ENCODE results near the gene COL4A1.

The COL4A1 gene

DNA sequence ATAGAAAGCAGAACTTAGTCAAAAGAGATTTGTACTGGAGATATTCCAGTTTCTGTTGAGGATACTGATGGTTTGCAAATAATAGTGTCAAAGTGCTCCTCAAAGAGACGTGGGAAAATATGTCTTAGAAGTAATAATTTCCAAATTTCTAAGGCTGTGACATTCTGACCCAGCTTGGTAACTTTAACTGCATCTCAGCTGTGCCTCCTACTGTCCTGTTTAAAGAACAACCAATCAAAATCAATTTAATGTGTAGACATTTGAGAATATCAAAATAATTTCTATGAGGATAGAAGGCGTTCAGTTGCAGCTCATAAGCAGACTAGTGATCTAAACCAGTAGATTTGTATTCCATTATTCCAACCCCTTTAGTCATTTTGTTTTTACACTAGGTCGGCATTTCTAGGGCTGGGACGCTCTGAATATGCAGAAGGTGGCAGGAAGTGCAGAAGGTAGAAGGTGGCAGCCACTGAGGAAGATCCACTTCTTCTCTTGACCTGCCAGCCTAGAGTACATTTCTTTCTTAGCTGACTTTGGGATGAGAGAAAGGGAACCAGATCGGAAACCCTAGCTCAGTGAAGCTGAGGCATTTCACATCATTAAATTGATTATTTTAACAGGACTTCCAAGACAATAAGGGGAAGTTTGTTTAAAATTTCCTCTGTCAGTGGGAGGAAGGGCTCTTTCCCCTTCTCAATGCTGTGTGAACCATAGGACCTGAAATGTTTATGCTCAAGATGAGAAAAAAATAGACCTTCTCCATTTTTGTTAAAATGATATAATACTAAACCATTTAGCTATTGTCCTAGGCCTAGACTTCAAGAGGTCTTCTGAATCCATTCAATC lies 67.5 kb downstream of the COL4A1 start:
- no peak for DNase-seq (ENCODE audit: low read depth in 1 of 2, low spot score in 1 of 2)

DNA sequence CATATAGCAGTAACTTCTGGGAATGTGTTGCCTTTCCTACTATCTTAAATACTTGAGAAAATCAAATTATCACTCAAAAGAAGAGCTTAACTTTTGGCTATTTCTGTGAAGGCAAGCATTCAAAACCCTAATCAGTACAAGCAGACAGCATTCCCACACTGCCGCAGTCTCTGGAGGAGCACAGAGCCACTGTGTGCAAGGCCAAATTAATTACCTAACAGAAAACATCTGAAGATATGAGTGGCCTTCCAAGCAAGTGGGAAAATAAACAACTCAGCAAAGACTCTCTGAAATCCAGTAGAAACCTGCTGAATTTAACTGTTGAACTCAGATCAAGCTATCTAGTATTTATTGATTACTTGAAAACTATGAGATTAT lies 68.2 kb downstream of the COL4A1 start:
- no peak for DNase-seq (ENCODE audit: low read depth in 1 of 2, low spot score in 1 of 2)

DNA sequence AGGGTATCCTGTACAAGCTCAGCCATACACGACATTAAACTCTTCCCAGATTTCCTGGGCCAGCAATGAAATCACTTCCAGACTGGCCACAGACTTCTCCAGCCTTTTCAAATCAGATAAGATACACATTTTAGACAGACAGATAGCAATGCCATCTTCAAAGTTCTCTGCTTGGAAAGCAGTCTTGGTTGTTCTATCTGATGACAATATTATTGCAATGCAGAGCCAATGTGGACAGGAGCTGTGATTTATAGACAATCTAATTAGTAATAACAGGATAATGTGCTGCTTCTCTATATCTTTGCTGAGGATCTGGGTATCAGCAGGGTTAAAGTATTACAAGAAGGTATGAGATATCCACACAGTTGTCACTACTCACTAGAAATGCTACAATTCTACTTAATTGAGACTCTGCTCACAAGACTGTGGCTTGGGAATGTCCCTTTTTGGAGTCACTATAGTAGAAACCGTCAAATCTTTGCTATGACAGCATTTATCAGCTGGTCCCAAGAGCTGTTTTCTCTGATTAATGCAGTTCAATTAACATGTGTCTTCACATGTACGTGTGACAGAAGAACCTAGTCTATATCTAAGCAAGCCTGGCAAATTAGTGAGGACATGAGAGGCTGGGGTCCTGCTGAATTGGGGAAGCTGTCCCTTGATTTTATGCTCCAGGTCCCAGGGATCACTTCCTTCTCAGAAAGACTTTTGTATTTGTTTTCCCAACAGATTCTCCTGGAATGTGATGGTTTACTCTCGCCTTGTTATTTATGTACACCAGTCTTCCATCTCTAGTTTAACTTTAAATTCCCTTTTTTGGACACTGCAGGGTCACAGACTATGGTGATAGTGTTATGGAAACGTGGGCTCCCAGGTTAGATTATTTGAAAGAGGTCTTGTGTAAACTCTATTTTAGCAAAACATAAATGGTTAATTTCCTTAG lies 68.8 kb downstream of the COL4A1 start:
- no peak for DNase-seq (ENCODE audit: low read depth in 1 of 2, low spot score in 1 of 2)

DNA sequence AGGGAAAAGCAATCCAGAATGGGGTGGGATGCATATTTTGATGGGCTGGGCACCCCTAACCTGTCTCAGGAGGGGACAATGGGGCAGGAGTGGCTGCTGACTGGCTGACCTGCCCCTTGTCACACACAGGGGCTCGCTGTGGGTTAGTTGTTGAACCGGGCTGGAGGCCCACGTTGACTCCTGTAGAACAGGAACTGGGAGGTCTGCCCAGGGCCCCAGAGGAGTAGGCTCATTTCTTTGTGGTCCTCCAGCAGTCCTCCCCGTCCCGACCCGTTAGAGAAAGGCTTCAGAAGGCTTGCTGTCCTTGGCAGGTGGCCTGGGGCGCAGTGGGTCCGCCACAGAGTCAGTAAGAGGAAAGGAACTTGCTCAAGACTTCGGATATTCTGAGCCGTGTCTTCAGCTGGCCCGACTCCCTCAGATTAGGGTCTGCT lies 70.1 kb downstream of the COL4A1 start:
- DNase-seq (ENCODE audit: low read depth in 1 of 2, low spot score in 1 of 2) = no peak

DNA sequence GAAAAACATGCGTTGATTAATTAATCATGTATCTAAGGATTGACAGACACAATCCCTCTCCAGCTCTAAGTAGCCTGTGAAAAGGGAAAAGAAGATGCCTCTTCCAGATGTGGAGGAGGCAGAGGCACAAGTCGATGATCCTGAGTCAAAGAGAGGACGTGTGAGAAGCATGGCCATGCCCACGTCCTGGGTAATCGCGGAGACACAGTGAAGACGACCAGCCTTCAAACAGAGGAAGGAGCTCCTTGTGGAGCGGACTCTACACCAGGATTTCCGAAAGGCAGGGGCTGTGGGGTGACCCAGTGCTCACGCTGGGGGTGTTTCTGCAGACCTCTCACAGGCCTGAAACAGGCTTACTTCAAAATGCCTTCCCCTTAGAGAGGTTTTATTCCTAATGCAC lies 70.5 kb downstream of the COL4A1 start:
- DNase-seq (ENCODE audit: low read depth in 1 of 2, low spot score in 1 of 2) = no peak

DNA sequence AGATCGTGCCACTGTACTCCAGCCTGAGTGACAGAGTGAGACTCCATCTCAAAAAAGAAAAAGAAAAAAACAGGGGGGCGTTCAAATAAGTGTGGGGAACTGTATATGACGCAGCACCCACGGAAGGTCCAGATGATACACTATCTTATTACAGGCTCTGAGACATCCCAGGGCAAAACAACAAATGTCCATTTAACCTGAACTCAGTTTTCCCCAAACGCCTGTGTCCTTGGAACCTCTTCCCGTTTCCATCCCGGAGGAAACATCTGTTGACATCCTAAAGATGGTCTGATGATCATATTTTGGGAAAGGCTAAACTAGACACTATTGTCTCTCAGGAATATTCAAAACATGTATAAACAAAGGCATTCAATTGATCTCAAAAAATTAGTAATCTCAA lies 72.4 kb downstream of the COL4A1 start:
- no peak for DNase-seq (ENCODE audit: low read depth in 1 of 2, low spot score in 1 of 2)

DNA sequence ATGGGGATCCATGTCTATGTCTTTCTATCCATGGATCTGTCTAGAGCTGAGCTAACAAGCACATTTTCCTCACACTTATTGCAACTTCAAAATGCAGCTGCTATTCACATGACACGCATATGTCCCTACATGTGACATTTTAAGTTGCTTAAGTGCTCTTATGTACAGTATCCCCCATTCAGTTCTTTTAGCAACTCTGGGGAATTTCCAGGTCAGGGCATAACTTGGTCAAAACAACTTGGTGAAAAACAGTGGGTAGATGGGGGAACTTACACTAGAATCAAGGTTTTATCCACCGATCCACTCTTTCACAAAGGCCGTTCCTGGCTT lies 73.0 kb downstream of the COL4A1 start:
- no peak for DNase-seq (ENCODE audit: low read depth in 1 of 2, low spot score in 1 of 2)

DNA sequence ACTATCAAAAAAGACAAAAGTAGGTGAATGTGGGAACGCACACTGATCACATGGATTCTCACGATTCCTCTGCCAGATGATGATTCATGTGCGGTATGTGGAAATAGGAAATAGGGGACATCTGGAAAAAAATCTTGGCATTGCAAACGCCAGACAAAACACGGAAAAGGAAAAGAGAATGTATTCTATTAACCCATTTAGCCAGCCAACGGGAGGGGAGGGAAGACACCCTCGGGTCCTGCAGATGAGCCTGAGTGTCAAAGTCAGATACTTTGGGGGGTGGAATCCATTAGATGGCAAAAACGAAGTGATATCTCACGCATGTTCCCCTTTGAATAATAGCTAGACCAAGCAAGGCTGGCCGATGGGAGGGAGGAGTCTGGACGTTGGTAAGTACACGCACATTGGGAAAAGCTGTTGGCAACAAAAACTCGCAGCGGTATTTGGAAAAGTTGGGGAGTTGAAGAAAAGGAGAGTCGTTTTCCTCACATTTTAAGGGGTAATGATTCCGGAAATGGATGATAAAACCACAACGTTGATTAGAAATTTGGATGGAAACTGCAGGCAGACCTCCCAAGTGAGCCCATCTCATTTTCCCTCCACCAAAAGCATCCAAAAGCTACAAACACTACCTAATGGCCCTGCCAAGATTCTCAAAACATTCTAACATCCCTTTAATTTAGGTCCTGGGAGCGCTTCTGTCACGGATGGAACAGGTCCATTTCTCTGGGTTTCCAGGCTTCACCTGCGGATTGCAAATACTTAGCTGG lies 73.6 kb downstream of the COL4A1 start:
- no peak for DNase-seq (ENCODE audit: low read depth in 1 of 2, low spot score in 1 of 2)

DNA sequence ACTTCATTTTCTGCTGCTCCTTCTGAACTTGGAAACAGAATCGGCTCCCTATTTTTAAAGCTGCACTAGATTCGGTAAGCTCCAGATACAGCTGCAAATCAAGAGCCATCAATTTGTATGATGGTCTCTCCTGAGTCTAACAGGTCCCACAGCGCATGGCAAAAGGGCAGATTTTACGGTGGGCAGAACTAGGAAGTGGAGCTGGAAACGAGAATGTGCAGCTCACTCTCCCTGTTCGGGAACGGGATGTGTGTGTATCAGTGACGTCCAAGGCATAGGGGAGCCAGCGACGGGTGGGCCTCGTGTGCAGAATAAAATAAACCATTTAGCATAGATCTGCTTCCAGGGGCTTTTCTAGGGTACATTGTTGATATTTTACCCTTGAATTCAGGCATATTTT lies 74.2 kb downstream of the COL4A1 start:
- no peak for DNase-seq (ENCODE audit: low read depth in 1 of 2, low spot score in 1 of 2)

DNA sequence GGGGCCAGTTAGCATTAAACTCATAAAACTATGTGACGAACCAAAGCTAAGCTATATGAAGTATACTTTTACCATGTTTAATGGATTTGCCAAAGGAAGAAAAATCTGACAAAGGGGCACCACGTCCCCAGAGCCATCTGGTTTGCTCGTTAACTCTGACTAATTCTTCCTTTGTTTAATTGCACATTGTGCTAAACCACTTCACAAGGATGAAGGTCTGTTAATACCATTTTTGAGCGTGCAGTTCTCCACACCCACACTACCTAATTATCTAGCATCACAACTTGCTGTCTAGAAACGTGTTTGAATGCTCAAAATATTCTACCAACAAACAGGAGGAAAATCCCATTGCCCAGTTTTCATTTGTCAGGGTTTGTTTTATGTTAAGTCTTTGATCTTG lies 74.8 kb downstream of the COL4A1 start:
- no peak for DNase-seq (ENCODE audit: low read depth in 1 of 2, low spot score in 1 of 2)

DNA sequence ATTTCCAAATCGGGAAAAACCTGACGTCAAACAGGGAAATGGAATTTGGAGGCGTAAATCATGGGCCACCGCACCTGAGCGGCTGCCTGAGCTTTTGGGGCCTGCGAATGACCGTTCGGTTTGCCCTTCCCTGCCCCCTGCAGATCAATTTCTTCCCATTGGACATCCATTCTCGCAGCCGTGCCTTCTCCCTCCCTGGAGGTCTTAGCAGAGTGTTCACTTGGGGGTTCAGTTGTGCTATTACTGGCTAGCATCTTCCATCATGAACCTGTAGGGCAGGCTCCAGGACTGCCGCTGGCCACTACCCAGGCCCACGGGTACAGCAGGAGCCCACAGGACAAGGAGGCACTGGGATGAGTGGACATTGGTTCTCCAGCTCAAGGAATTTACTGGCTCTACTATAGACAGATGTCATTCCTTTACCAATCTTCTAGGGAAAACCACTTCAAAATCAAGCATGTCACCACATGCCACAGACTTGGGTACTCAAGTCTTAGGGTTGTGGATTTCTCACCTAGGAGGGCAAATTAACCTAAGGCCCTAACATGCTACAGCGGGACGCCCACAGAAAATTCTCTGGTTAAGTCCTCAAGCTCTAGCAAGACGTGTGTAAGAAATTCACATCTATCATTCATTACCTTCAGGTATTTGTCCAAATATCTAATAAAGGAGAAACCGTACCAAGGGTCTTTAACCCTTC lies 75.5 kb downstream of the COL4A1 start:
- no peak for DNase-seq (ENCODE audit: low read depth in 1 of 2, low spot score in 1 of 2)

DNA sequence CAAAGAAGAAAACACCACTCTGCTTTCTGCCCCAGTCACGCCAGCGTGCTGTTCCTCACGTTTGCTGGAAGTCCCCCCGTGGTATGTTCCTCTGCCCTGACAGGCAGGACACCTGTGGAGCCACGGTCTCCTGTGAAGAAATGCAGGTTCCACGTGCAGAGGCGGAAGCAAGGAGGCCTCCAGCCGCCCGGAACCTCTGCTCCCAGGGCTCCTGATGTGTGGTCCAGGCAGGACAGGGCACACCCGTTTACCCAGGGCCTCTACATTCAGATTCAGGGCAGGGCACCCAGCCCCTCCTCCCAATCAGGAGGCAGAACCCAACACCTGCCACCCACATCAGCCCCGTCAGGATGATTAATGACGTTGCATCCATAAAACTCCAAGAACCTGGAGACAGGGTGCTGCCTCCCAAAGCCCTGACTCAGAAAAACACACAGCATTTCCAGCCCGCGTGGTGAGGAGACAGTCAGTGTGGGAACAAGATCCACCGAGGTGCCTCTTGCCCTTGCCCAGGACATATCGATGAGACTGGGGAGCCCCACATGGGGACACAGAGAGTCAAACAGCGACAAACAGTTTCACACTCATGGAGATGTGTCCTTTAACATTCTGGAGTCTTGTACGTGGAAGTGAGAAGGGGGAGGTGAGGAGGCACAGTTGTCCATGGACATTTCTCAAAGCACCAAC lies 76.2 kb downstream of the COL4A1 start:
- DNase-seq (ENCODE audit: low read depth in 1 of 2, low spot score in 1 of 2) = no peak

DNA sequence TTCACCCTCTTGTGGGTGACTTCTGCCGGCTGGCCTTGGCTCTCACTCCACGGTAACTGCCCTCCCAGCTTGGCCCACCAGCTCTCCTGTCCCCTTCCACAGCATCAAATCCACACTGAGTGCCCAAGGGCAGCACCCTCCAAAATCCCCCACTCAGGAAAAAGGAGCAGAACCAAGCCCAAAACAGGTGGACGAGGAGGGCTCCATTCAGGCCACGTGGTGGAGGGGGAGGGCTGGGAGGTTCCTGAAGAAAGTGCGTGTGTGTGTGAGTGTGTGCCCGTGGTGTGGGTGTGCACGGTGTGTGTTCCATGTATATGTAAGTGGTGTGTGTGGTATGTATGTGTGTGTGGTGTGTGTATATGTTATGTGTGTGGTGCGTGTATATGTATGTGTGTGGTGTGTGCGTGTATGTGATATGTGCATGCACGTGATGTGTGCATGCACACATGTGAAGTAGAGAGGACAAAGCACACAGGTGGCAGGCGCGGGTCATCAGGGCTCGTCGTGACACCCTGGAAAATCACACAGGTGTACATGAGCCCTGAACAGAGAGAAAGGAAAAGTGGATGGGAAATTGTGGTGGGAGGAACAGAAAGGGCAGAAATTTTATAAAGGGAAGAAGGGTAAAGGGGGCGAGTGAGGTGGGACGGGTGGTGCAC lies 76.9 kb downstream of the COL4A1 start:
- DNase-seq (ENCODE audit: low read depth in 1 of 2, low spot score in 1 of 2) = no peak

DNA sequence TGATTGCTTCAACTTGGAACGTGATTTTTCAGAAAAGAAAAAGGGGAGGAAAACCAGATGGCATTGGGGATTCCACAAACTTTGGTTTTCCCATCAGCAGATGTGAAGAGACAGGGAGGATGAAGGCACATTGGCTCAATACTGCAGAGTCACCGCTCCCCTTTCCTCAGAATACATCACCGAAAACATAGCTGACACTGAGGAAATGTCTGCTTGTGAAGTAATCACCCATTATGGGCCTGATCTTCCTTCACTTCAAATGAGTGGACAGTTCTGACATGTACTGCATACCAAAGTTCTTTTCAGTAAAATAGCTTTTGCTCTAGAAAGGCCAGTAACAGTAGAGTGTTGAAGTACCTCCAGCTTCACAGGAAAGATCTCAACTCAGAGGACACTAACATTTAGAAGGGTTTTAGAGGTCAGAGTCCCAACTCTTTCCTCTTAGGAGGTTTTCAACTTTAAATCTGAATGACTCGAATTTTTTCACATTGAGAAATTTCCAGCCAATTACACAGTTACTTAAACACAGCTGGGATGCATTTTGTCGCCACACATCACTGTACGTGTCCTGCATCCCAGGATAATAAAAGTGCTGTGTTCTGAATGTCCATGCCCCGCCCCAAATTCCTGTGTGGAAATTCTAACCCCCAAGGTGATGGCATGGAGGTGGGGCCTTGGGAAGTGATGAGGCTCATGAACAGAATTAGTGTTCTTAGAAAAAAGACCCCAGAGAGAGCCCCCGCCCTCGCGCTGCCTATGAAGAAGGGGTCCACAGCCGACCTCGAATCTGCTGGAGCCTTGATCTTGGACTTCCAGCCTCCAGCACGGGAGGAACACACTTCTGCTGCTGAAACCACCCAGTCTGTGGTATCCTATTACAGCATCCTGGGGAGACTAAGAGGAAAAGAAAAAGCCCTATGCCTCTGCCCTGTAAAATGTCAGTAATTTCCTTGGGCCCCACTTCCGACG lies 77.7 kb downstream of the COL4A1 start:
- no peak for DNase-seq (ENCODE audit: low read depth in 1 of 2, low spot score in 1 of 2)

DNA sequence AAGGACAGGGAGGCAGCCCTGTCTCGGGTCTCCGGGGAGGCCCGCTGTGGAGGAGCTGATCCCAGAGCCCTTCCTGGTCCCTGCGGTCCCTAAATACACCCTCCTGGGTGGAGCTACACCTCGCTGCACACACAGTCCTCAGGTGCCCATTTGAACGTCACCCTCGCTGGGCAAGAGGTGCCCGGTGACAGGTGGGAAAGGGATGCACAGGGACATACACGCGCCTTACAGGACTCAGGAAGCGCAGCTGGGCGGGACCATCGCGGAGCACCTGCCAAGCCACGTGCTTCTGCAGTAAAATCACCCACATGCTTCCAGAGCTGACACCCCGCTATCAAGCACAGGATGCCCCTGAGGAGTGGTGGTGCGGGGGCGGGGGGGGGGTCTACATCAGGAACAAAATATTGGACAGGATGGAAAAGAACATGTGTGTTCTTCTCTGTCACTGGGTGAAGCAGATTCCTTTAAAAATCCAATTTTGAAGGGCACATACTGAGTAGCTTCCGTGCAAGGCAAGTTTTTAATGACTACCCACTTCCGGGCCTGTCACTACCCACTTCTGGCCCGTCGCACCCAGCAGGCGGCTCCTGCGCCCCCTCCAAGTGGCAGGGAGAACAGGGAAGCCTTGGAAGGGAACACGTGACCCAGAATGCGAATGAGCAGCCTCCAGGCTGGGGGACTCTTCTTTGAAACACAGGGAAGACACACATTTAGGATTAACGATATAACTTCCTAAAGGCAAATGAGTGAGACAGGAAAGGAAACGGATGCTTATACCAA lies 78.9 kb downstream of the COL4A1 start:
- DNase-seq (ENCODE audit: low read depth in 1 of 2, low spot score in 1 of 2) = no peak

DNA sequence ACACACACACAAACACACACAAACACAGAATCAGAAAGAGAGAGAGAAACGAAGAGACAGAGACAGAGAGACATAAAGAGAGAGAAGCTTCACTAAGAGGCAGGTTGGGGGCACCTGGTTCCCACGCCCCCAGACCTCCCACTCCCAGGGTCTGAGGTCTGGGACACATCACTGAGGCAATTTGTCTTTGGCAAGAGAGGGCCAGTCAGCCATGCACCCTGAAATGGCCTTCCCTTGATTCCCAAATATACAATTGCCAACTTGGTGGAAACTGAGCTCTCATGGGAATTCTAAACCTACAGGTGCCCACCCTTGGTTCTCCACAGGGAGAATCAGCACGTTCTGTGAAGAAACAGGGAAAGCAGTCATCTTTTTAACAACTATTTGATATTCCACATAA lies 79.5 kb downstream of the COL4A1 start:
- DNase-seq (ENCODE audit: low read depth in 1 of 2, low spot score in 1 of 2) = no peak

DNA sequence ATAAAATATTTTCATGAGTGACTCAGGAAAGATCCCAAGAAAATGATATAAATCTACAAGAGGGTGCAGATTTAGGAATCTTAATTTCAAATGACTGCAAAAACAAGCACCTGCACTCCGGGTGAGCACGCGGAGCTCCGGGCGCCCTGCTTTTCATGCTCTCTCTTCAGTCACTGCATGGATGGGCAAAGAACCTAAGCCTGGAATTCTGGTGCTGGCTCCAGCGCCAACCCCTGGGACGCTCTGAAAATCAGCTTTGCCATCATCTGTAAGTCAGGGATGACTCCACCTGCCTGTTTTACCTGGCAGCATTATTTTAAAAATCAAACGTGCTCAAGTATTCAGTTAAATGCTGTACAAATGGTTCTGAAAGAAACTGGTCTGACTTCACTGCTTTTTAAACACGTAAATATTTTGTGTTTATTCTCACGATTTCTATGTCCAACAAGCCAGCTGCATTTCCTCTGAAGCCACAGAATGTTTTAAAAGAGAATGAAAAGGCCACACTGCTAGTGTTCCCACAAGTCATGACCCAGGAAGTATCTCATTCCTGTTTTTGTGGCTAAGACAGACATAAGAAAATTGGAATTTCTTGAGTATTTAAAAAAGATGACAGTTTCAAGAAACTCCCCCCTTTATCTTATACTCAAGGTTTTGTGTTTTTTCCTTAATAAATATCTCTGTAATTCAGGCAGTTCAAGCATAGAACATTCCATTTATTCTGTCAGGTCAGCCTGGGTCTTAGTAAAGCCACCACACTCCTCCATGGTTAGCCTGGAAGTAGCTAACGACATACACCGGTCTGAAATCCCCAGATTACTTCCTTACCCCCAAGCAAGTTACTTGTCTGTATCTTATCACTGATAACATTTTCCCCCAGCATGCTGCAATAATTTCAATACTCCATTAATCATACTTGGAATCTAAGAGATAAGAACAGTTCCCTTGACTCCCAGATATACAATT lies 81.1 kb downstream of the COL4A1 start:
- DNase-seq (ENCODE audit: low read depth in 1 of 2, low spot score in 1 of 2) = no peak

Data from activated T-helper 1 cell treated with anti-CD3 and anti-CD28 coated beads, Interleukin-2, amount 50 U/mL, for 16 hours (primary cell).